CD4-positive, alpha-beta memory T cell (primary cell): Measurements from ENCODE around the gene AMPD3. TPM values are rescaled to one million over a fixed set of nuclear protein-coding genes. Genes with fewer than 3 reads are reported as not detected.

Experiments
- CTCF ChIA-PET: fragments of 350-600 bp; sonication (Branson Sonifier 250); formaldehyde crosslinking; loops from one replicate; lab custom pipeline; 2021; ENCODE audit warnings: inconsistent platforms; ENCODE audit not compliant: partially characterized antibody; lab: Charles Lee
- POLR2A ChIA-PET: fragments of 350-600 bp; sonication (Branson Sonifier 250); formaldehyde crosslinking; loops from one replicate; lab custom pipeline; 2021; ENCODE audit not compliant: partially characterized antibody; lab: Charles Lee
- DNase-seq, 5 donors: peaks; one replicate each; pipeline versions ENCODE4 v3.0.0 to v3.0.0-alpha.2; 2020 to 2022; ENCODE audit warnings: mixed read lengths in 1 of 5
- H3K27ac ChIP-seq: one replicate; pipeline ENCODE4 v1.7.0; 2013; ENCODE audit warnings: low read depth, low read length
- H3K27me3 ChIP-seq: 2 replicates; pipeline ENCODE4 v1.7.0; 2013; ENCODE audit warnings: mild to moderate bottlenecking, low read length, moderate library complexity; ENCODE audit not compliant: insufficient read depth
- H3K36me3 ChIP-seq: 2 replicates; pipeline ENCODE4 v1.7.0; 2013; ENCODE audit warnings: mild to moderate bottlenecking, low read length, moderate library complexity; ENCODE audit not compliant: insufficient read depth
- H3K4me1 ChIP-seq: 2 replicates; pipeline ENCODE4 v1.7.0; 2013; ENCODE audit warnings: mild to moderate bottlenecking, low read length, moderate library complexity; ENCODE audit not compliant: insufficient read depth
- H3K4me3 ChIP-seq, 2 donors: one replicate each; pipeline ENCODE4 v1.7.0; 2013; ENCODE audit warnings: low read length in 2 of 2, mild to moderate bottlenecking in 1 of 2
- H3K9me3 ChIP-seq, 2 donors: one replicate each; pipeline ENCODE4 v1.7.0; 2013; ENCODE audit warnings: low read length in 2 of 2, control low read depth in 1 of 2; ENCODE audit not compliant: control insufficient read depth in 1 of 2
- H3K27ac Mint-ChIP-seq, 7 donors: one replicate each; pipeline ENCODE4 v1.8.0; 2020 to 2021; ENCODE audit warnings: mixed read lengths in 7 of 7, mild to moderate bottlenecking in 6 of 7, inconsistent platforms in 3 of 7, moderate library complexity in 3 of 7
- H3K27me3 Mint-ChIP-seq, 2 donors: one replicate each; pipeline ENCODE4 v1.8.0; 2020 to 2021; ENCODE audit warnings: mixed read lengths in 2 of 2
- H3K36me3 Mint-ChIP-seq, 2 donors: one replicate each; pipeline ENCODE4 v1.8.0; 2020 to 2021; ENCODE audit warnings: mixed read lengths in 2 of 2, inconsistent platforms in 1 of 2, mild to moderate bottlenecking in 1 of 2
- H3K4me1 Mint-ChIP-seq, 4 donors: one replicate each; pipeline ENCODE4 v1.8.0; 2020 to 2021; ENCODE audit warnings: mixed read lengths in 4 of 4, mild to moderate bottlenecking in 1 of 4
- H3K4me3 Mint-ChIP-seq, 8 donors: one replicate each; pipeline ENCODE4 v1.8.0; 2020 to 2021; ENCODE audit warnings: mixed read lengths in 8 of 8, mild to moderate bottlenecking in 7 of 8, moderate library complexity in 6 of 8, inconsistent platforms in 3 of 8
- H3K9me3 Mint-ChIP-seq, 8 donors: one replicate each; pipeline ENCODE4 v1.8.0; 2020 to 2021; ENCODE audit warnings: mixed read lengths in 8 of 8, mild to moderate bottlenecking in 5 of 8, inconsistent platforms in 3 of 8, moderate library complexity in 1 of 8
- intact Hi-C: fragments of 100-400 bp; cut with micrococcal nuclease; formaldehyde crosslinking; loops from one replicate; pipeline ENCODE4 v1.15.1; 2023
- polyA plus RNA-seq, 2 donors: library from polyadenylated mRNA; unstranded; fragments of 300-500 nt; fragmentation: Illumina TruSeq; gene quantifications; one replicate each; pipeline ENCODE4 v1.2.3, GENCODE V29; 2021
- total RNA-seq, 2 experiments: library from RNA; stranded (reverse); gene quantifications; one replicate each; pipeline ENCODE4 v1.2.3, GENCODE V29; 2021

AMPD3 gene
- total and polyA plus RNA-seq, 4 experiments from 2014 or later, result 10.9 to 43.4 (median 30.1) TPM

DNA sequence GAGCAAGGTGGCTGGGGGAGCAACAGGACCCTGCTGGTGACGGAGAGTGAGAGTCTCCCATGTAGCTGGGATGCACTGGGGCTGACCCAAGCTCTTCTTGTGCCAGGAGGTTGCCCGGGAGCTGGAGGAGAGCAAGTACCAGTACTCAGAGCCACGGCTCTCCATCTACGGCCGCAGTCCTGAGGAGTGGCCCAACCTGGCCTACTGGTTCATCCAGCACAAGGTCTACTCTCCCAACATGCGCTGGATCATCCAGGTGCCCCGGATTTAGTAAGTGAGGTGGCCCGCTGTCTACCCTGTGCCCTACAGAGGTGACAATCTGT is 40.4 kb downstream of the AMPD3 start:
- no peaks in the 10 kb centered on the region for H3K27me3 Mint-ChIP-seq
- intact Hi-C loops, result no loop called here
- no peak overlapping the region for H3K4me3 Mint-ChIP-seq
- no peaks in the 10 kb centered on the region for H3K9me3 Mint-ChIP-seq
- DNase-seq, result no peak
- peaks cover 0 to 1% (median 0%) of the 10 kb centered on the region in 4 donors for H3K4me1 Mint-ChIP-seq
- ChIA-PET POLR2A (no interaction called here), CTCF (interaction anchor here (0.6 to 1.6 kb wide), 7 partner anchors 25 to 161 kb away, joined by 3 to 4 read pairs (median 3); partner anchors contain the start of gene RNF141)
- H3K27ac ChIP-seq, result no peak overlapping the region
- peak overlapping the region in 1 of 7 donors; percentile 65 for H3K27ac Mint-ChIP-seq
- H3K9me3 ChIP-seq, result no peaks in the 10 kb centered on the region
- peaks cover 80% of the 10 kb centered on the region for H3K36me3 ChIP-seq
- no peak overlapping the region for H3K4me3 ChIP-seq
- H3K4me1 ChIP-seq, result no peaks in the 10 kb centered on the region
- no peaks in the 10 kb centered on the region for H3K27me3 ChIP-seq
- H3K36me3 Mint-ChIP-seq, result peaks cover 45 to 84% of the 10 kb centered on the region in 2 donors

DNA sequence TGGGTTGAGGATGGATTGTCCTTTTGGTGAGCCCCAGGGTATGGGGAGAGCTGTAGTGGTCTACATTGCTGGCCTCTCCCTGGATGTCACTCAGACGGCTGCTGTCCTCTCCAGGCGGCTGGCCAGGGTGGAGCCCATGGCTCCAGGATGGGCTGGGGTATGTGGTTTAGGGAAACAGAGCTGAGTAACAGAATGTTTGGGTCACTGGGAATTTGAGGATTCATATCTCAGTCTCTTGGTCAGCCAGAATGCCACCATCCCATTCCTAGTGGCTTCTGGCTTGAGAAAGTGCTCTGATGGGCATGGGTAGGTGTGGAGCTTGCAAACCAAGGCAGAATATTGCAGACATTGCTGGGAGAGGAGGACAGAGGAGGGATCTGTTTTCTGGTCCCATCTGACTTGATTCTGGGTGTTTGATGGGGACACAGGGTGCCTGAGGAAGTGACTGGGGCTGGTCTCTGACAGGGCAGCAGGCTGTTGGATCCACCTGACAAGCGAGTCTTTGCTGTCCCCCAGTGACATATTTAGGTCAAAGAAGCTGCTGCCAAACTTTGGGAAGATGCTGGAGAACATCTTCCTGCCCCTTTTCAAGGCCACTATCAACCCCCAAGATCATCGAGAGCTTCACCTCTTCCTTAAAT is 41.4 kb downstream of the AMPD3 start:
- Histone ChIP-seq H3K36me3 (peaks cover 78% of the 10 kb centered on the region), H3K9me3 (no peaks in the 10 kb centered on the region), H3K4me3 (no peak overlapping the region), H3K27ac (no peak overlapping the region), H3K27me3 (no peaks in the 10 kb centered on the region), H3K4me1 (no peaks in the 10 kb centered on the region)
- H3K36me3 Mint-ChIP-seq, result peaks cover 45 to 85% of the 10 kb centered on the region in 2 donors
- ChIA-PET POLR2A (interaction anchor here (0.7 kb wide), 1 partner anchor 22 kb away, joined by 4 read pairs; no protein-coding TSS in a partner anchor), CTCF (interaction anchor here (0.6 to 2.3 kb wide), 5 partner anchors 16 to 160 kb away, joined by 3 to 6 read pairs (median 4); partner anchors contain the start of gene RNF141)
- peaks cover 0 to 3% (median 0%) of the 10 kb centered on the region in 4 donors for H3K4me1 Mint-ChIP-seq
- intact Hi-C loops, result no loop called here
- H3K27ac Mint-ChIP-seq, result peak overlapping the region in 4 of 7 donors; percentile 23 to 77 (median 54)
- DNase-seq, result no peak
- no peaks in the 10 kb centered on the region for H3K27me3 Mint-ChIP-seq
- no peak overlapping the region for H3K4me3 Mint-ChIP-seq
- no peaks in the 10 kb centered on the region for H3K9me3 Mint-ChIP-seq

DNA sequence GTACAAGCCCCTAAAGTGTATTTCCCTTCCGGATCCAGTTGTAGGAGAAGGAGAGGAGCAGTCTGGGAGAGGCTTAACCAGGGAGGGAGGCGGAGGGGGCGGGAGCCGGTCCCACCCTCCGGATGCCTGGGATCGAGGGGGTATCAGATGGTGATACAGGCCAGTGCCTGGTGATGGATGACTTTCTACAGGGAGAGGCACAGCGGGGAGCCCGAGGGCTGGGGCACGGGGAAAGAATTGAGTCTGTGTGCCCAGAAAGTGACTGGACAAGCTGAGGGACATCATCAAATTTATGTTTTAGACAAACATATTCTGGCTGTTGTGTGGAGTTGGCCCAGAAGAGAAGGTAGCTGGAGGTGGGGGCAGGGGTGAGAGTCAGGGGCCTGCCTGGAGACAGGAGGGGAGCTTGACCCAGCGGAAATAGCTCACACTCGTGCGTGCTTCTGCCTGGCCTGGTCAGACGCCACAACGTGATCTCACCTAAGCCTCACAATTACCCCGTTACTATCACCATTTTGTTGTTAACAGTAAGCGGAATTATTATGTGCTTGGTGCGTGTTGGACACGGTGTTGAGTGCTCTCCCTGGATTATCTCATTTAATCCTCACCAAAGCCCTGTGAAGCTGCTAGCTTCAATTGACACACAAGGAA is 42.4 kb downstream of the AMPD3 start:
- Mint-ChIP-seq H3K27me3 (no peaks in the 10 kb centered on the region), H3K4me1 (peaks cover 0 to 3% (median under 1%) of the 10 kb centered on the region in 4 donors), H3K4me3 (no peak overlapping the region), H3K9me3 (no peaks in the 10 kb centered on the region), H3K27ac (peak overlapping the region in 2 of 7 donors; percentile 55 to 57), H3K36me3 (peaks cover 43 to 83% of the 10 kb centered on the region in 2 donors)
- no peaks in the 10 kb centered on the region for H3K9me3 ChIP-seq
- intact Hi-C loops, result no loop called here
- H3K27me3 ChIP-seq, result no peaks in the 10 kb centered on the region
- CTCF ChIA-PET, result interaction anchor here (1.5 to 2.3 kb wide), 4 partner anchors 17 to 83 kb away, joined by 4 to 6 read pairs (median 5); no protein-coding TSS in a partner anchor
- H3K4me3 ChIP-seq, result no peak overlapping the region
- no peaks in the 10 kb centered on the region for H3K4me1 ChIP-seq
- no peak for DNase-seq
- H3K36me3 ChIP-seq, result peaks cover 80% of the 10 kb centered on the region
- H3K27ac ChIP-seq, result no peak overlapping the region
- POLR2A ChIA-PET, result no interaction called here

GRCh38 chr11:10498022-10498400 is 42.9 kb downstream of the AMPD3 start:
- H3K27ac Mint-ChIP-seq, result no peak overlapping the region
- POLR2A ChIA-PET, result no interaction called here
- intact Hi-C loops, result no loop called here
- H3K27me3 Mint-ChIP-seq, result no peaks in the 10 kb centered on the region
- CTCF ChIA-PET, result interaction anchor here (1.5 to 2.3 kb wide), 4 partner anchors 17 to 84 kb away, joined by 4 to 6 read pairs (median 5); no protein-coding TSS in a partner anchor
- no peaks in the 10 kb centered on the region for H3K9me3 Mint-ChIP-seq
- H3K4me3 ChIP-seq, result no peak overlapping the region
- no peak for DNase-seq
- peaks cover 82% of the 10 kb centered on the region for H3K36me3 ChIP-seq
- no peaks in the 10 kb centered on the region for H3K4me1 ChIP-seq
- no peaks in the 10 kb centered on the region for H3K27me3 ChIP-seq
- H3K4me3 Mint-ChIP-seq, result no peak overlapping the region
- peaks cover 0 to 3% (median under 1%) of the 10 kb centered on the region in 4 donors for H3K4me1 Mint-ChIP-seq
- no peak overlapping the region for H3K27ac ChIP-seq
- peaks cover 44 to 83% of the 10 kb centered on the region in 2 donors for H3K36me3 Mint-ChIP-seq
- H3K9me3 ChIP-seq, result no peaks in the 10 kb centered on the region

DNA sequence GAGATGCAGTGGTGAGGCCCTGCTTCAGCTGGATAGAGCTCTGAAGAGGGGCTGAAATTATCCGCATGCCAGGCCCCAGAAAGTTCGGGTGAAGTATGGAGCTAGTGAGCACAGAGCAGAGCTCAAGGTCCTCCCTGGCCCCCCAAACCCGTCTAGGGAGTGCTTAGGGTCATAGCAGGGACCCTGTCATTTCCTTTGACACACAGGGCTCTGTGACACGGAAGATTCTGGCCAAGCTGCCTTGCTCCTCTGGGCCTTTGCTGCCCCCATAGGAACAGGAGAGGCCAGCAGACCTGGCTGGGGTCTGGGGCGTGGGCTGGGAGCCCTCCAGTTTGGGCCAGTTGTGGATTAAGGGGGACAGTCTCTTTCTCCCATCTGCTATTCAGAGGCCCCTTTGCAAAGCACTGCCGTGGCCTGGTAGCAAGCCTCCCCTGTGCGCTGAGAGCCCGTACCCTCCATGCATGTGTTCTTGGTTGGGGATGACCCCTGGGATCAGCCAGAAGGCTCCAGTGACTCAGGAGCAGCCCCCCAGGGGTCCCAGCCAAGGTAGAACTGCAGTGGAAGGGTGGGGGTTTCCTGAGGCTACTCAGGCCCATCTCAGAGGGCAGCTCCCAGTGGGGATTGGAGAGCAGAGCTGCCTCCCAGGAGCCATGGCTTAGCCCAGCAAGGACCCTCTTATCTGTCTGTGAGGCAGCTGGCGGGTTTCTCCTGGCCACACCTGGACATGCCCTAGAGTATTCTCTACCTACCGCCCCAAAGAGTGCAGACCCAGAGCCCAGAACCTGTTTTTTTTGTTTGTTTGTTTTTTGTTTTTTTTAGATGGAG is 43.6 kb downstream of the AMPD3 start:
- Mint-ChIP-seq H3K36me3 (peaks cover 47 to 84% of the 10 kb centered on the region in 2 donors), H3K4me1 (peaks cover 0 to 3% (median under 1%) of the 10 kb centered on the region in 4 donors), H3K27ac (no peak overlapping the region), H3K4me3 (no peak overlapping the region), H3K27me3 (no peaks in the 10 kb centered on the region), H3K9me3 (no peaks in the 10 kb centered on the region)
- Histone ChIP-seq H3K27ac (no peak overlapping the region), H3K9me3 (no peaks in the 10 kb centered on the region), H3K27me3 (no peaks in the 10 kb centered on the region), H3K4me3 (no peak overlapping the region), H3K4me1 (no peaks in the 10 kb centered on the region), H3K36me3 (peaks cover 78% of the 10 kb centered on the region)
- POLR2A ChIA-PET, result no interaction called here
- intact Hi-C loops, result no loop called here
- no peak for DNase-seq
- CTCF ChIA-PET, result interaction anchor here (1.5 to 1.8 kb wide), 2 partner anchors 47 to 84 kb away, joined by 4 to 6 read pairs; no protein-coding TSS in a partner anchor

GRCh38 chr11:10499452-10499851 is 44.4 kb downstream of the AMPD3 start:
- CTCF ChIA-PET, result interaction anchor here (1.8 kb wide), 1 partner anchor 85 kb away, joined by 6 read pairs; no protein-coding TSS in a partner anchor

More at GRCh38 chr11:10499452-10499851, 44.4 kb downstream of the AMPD3 start:
- no peak overlapping the region for H3K27ac ChIP-seq
- Mint-ChIP-seq H3K27me3 (no peaks in the 10 kb centered on the region), H3K9me3 (no peaks in the 10 kb centered on the region), H3K36me3 (peaks cover 49 to 84% of the 10 kb centered on the region in 2 donors), H3K4me3 (no peak overlapping the region), H3K27ac (peak overlapping the region in 2 of 7 donors; percentile 12 to 17), H3K4me1 (peaks cover 0 to 3% (median under 1%) of the 10 kb centered on the region in 4 donors)
- H3K4me1 ChIP-seq, result no peaks in the 10 kb centered on the region
- H3K27me3 ChIP-seq, result no peaks in the 10 kb centered on the region
- no peak for DNase-seq
- H3K36me3 ChIP-seq, result peaks cover 80% of the 10 kb centered on the region
- POLR2A ChIA-PET, result no interaction called here
- intact Hi-C loops, result no loop called here
- H3K4me3 ChIP-seq, result no peak overlapping the region
- H3K9me3 ChIP-seq, result no peaks in the 10 kb centered on the region
